LNCAP (cell line): Measurements from ENCODE around the gene RXFP4.

Source experiments
- CTCF ChIP-seq: fragments of 450-650 bp; IDR thresholded peaks from 2 replicates; pipeline ENCODE4 v1.5.1; 2017; ENCODE audit warnings: mild to moderate bottlenecking

RXFP4 gene

DNA sequence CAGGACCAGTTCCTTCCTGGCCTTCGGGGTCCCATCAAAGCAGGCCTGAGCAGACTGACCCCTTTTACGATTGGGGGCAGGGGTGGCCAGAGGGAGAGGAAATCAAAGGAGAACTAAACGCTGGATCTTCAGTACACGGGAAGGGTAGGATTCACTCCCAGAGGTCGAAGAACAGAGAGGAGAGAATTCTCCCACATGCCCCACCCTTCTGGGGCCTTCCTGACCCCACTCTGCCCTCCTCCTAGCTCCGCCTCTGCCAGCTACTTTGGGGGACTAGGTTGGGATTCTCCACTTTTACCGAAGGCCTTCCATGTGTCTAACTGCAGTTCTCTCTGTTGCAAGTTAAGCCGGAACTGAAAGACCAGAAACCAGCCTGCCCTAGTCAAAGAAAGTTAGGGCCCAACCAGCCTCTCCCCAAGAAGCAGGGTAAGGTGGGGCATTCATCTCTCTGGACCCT, 37.6 kb downstream of the RXFP4 start:
- no peak for TF ChIP-seq CTCF

DNA sequence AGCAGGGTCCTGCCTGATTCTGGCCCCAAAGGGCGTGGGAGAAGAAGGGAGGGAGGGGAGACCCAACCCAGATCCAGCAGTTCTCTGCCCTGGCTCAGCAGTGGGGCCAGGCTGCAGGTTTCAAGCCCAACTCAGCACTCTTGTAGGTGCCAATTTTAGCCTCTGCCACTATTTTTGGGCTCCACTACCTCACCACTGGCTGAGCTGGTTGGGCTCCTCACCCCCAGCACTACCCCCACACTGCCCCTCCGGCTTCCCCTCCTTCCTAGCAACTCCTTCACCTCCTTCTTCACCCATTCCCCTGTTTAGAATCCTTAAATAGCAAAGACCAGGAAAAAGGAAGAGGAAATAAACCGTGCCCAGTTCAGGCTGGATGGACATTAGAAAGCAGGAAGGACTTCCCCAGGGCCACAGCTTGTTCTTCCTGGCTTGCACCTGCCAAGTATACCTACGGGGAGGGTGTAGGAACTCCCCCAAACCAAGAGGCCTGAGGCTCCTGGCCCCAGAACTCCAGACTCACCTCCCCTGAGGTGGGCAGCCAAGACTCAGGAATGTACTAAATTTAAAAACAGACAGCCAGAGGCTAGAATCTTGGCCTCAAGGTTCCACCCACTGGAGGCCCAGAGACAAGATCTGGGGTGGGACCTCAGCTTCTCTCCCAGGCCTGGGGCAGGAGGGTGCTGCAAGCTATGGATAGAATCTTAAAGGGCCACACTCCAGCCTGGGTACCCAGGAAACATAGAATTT, 38.3 kb downstream of the RXFP4 start:
- TF ChIP-seq CTCF: no peak

GRCh38 chr1:155981266-155982088, 40.0 kb downstream of the RXFP4 start:
- TF ChIP-seq CTCF: no peak

DNA sequence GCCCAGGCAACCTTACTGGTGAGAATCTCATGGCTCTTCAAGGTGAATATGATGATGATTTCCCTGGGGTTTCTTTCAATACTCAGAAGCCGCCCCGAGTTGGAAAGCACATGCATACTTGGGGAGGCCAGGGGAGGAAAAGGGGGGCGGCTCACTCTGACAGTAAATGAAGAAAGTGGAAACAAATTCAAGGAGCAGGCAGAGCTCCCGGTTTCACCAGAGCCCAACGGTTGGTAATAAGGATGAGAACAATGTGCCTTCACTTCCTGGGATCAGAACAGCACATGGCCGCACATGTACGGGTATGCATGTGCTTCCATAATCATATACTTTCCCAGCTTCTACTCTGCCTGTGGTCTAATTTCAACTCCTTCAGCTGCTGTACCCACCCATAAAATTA, 40.7 kb downstream of the RXFP4 start:
- TF ChIP-seq CTCF: no peak

DNA sequence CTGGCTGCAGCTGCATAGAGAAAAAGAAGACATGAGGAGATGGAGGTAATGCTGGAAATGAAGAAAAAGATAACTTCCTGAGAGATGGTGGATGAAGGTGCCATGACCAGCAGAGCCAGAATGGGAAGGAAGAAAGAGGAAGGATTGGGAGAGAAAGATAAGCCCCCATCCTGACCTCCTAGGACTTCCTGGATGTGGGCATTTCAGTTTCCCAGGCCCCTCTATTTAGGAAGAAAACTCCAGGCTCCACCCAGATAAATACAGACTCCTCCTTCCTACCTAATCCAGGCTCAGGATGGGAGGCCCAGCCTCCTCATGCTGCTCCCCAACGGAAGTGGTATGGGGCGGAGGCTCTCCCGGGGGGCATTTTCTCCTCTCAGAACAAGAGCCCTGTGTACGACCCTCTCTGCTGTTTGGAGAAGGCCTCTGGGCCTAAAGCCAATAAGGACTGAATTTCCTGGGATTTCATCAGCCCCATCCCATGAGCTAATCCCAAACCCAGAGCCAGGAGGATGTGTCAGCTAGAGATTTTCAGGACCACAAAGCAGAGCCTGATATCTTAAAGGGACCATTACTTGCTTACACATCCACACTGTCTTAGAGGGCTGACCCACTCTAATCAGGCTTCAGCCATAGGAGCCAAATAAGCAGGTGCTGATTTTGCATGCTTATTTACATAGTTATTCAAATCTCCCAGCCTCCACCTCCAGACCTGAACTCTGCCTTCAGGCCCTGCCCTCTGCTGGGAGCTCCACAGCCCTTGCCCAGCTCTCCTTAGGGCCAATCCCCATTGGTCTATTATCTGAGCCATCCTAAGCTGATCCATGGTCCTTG, 42.0 kb downstream of the RXFP4 start:
- no peak for TF ChIP-seq CTCF

DNA sequence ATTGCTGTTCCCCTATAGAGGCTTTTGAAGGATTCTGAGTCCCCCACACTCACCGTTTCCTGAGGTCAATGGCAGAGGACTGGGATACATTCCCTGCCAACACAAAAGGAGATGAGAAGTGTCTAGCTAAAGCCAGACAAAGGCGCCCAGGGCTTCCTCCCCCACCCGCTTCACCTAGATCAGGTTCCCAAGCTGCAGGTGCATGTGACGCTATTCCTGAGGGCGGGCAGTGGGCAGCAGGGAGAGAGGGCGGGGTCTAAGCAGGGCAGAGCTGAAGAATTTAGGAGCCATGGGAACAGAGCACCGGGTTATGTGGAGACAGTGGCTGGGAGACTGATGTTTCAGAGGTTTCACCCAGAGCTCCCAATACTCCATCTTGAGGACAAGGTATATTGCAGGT, 42.9 kb downstream of the RXFP4 start:
- no peak for TF ChIP-seq CTCF

- TF ChIP-seq CTCF: peak; percentile 100
Measured at GRCh38 chr1:155989242-155990004, 48.0 kb downstream of the RXFP4 start.
